SHP77 (cell line): Measurements from ENCODE around the gene ABLIM2.

Source experiments
- DNase-seq, 2 experiments: peaks; one replicate each; lab custom pipeline; 2025; lab: John Stamatoyannopoulos, UW

The ABLIM2 gene

DNA sequence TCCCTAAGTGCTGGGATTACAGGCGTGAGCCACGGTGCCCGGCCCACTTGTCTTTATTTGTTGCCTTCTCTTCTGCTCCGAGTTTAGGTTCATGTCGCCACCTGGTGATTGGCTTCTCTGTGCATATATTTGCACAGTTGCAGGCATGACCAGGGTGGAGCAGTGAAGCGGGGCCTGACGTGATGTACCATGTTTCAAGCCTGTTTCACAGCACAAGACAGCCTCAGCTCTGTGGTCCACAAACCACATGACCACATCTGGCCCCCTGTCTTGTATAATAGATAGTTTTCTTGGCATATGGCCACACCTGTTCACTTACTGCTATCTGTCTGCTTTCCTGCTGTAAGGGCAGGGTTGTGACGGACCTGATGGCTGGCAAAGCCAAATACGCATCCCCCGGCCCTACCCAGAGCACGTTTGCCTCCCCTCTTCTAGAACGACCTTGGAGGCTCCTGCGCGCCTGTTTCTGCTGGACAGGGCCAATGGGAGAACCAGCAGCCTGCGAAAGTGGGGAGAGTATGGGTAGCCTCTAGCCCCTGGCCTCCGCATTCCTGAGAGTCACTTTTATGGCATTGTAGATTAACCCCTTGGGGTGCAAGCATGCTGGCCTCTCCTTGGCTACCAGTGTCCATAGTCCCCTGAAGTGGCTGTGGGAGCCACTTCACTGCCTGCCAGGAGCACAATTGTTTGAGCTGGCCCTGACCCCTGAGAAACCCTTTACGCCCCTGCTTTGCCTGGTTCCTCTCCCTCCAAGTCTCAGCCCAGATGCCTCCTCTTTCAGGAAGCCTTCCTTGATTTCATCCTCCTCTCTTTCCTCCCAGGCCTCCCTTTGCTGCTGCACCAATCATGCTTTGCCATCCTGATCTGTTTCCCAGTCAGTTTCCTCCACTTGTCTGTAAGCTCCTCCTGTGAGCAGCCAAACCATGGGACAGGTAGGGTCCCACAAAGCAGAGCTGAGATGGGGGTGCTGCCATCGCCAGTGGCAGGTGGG, 34.4 kb upstream of the ABLIM2 start:
- peak; percentile 42 to 78 for DNase-seq

- DNase-seq, result no peak
Measured at GRCh38 chr4:8191136-8191747, 32.6 kb upstream of the ABLIM2 start.

DNA sequence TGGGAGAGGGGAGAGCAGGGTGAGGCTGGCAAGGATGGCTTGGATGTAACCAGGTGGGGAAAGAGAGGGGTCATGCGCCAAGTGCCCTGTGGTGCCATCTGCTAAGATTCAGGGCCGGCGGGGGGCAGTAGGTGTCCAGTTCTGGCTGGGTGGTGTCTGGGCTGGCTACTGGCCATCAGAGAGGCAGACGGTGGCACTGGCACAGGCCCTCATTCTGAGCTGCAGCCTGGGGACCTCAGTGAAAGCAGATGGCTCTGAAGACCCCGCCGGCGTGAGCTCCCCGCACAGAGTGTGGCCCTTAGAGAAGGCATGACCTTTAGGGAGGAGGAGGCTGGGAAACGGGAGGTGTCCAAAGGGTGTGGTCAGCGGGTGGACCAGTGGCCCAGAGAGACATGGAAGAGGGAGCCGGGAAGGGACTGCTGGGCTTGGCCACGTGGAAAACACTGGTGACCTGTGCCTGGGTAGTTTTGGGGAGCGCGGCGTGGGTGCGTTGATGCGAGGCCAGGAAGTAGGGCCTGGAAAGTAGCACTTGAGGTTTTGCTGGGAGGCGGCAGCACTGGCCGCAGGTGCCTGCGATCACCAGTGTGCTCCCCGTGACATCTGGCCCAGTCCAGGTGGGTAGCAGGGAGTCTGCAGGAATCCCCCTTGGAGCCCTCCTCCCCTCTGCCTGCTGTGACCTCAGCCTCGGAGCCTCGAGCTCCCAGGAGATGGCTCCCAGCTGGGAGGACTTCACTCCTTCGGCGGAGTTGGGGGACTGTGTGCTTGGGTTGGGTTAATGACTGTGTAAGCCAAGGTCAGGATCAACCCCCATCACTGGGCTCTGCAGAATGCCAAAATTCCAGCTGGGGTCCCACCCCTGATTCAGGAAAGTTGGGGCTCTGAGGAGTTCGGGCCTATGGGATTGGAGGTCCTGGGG, 31.2 kb upstream of the ABLIM2 start:
- no peak for DNase-seq

- peak; percentile 79 to 82 for DNase-seq
Measured at GRCh38 chr4:8188743-8189550, 30.3 kb upstream of the ABLIM2 start.

- no peak for DNase-seq
Measured at GRCh38 chr4:8188085-8188484, 29.5 kb upstream of the ABLIM2 start.

DNA sequence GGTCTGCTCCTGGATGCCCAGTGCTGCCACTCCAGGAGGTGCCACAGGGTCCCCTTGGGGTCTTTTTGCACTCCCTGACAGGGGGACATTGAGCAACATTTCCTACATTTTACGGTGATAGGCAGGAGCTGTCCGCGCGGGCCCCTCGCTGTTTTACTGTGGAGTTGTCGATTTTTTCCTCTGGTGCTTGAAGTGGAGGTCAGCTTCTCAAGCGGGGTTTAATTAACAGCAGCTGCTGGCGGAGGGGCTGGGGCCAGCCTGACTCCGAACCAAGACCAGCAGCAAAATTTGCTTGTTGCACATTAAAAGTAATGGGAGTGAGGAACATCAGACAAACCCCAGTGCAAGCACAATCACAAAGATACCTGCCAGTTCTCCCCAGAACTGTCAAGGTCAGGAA, 27.3 kb upstream of the ABLIM2 start:
- no peak for DNase-seq

DNA sequence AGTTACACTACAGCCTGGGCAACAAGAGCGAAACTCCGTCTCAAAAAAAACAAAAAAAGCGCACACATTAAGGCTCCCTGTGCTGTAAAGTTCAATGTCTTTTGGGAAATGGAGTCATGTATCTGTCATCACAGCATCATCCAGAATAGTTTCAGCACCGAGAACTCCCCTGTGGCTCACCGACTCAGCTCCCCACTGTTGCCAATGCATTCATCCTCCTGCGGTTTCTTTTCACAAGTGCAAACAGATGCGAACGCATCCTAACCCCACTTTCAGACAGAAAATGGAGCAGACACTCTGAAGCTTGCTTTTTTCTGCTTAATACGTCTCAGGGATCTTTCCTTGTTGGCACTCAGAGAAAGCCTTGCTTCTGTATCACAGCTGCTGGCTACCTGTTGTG, 26.7 kb upstream of the ABLIM2 start:
- no peak for DNase-seq

DNA sequence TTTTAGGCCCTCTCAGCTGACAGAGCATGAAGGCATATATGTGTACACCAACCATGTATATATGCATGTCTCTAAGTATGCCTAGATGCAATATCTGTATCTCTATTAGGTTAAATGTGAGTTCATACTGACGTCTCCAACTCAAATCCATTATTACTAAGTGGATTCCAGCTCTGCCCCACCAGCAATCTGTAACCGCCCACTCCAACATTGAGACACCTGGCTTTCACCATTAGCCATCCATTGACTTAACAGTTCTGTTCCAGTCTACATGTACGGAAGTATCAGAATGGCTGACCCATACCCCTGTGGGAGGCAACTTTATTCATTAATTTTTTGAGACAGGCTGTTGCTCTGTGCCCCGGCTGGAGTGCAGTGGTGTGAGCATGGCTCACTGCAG, 25.4 kb upstream of the ABLIM2 start:
- DNase-seq, result no peak

- no peak for DNase-seq
Measured at GRCh38 chr4:8182858-8183725, 24.5 kb upstream of the ABLIM2 start.

DNA sequence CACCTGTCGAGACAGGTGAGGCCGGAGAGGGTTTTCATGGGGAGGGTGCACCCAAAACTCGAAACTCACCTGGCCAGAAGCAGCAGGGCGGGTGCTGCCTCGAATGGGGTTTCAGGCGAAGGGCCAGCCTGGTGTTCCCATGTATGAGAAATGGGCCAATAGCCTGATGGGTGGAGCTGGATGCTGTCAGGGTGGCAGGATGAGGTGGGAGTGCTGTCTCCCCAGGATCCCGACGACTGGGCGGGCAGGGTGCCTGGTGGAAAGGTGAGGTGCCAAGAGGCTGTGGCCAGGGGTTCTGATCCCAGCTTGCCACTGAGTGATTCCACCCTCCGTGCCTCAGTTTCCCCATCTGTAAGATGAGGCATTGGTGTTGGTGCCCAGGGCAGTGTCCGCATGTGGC, 23.7 kb upstream of the ABLIM2 start:
- DNase-seq, result no peak

DNA sequence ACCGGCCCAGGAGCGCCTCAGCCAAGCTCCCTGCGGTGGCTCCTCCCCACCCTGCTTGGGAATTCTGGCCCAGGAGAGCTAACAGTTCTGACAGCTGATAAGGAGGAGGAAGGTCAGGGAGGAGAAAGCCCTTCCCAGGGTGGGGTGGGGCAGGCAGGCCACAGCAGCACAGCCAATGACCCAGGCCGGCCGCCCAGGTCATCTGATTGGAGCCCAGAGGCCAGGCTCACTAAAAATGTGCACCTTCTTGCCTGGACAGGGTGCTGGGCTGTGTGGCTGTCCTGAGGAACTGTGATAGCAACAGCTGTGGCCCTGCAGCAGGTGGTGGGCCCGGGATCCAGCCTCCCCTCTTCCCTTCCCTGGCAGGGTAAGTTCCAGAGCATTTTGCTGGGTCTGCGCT, 23.2 kb upstream of the ABLIM2 start:
- no peak for DNase-seq

DNA sequence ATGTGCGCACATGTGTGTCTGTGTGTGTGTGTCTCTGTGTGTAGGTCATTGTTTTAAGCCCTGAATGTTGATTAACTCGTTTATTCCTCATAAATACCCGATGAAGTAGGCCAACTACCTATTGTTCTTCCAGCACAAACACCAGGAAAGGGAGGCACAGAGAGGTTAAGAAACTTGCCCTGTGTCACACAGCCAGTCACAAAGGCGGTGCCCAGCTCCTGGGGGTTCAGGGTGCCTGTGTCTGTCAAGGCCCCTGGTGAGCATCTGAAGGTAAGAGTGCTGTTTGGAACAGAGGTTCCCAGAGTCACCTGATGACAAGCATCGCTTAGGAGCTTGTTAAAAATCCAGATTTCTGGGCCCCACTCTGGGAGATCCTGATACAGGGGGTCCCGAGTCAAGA, 22.5 kb upstream of the ABLIM2 start:
- DNase-seq, result no peak

- no peak for DNase-seq
Measured at GRCh38 chr4:8180310-8181093, 21.9 kb upstream of the ABLIM2 start.

DNA sequence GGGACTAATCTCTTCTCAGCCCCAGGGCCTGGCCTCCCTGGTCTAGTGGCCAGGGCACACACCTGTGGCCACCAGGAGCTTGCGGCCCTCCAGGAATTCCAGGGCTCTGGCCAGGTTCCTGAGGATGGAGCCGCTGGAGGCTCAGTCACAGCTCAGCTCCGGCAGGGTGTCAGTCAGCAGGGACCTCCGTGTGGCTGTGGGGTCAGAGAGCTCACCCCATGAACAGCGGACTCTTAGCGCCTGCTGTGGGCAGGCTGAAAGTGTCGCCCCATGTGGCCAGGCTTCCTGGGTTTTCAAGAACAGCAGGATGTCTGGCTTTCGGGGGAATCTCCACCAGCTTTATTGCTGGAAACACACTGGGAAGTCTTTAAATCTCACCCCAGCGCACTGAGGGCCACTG, 21.2 kb upstream of the ABLIM2 start:
- DNase-seq, result no peak

DNA sequence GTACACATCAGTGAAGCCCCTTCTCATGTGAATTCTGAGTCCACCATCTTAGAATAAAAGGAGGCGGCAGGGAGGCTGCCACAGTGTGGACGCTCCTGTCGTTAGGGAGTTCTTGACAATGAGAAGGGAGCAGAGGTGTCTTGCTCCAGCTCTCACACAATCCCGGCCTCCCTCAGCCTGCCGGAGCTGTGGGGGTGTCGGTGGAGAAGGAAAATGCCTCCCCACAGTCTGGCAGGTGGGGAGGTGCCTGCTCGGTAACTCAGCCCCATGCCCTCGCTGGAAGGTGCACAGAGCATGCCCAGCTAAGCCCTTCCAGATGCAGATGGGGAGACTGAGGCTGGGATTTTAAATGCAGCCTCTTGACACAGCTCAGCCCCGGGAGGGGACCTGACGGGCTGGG, 20.5 kb upstream of the ABLIM2 start:
- DNase-seq, result no peak

- DNase-seq, result no peak
Measured at GRCh38 chr4:8177956-8178355, 19.3 kb upstream of the ABLIM2 start.

DNA sequence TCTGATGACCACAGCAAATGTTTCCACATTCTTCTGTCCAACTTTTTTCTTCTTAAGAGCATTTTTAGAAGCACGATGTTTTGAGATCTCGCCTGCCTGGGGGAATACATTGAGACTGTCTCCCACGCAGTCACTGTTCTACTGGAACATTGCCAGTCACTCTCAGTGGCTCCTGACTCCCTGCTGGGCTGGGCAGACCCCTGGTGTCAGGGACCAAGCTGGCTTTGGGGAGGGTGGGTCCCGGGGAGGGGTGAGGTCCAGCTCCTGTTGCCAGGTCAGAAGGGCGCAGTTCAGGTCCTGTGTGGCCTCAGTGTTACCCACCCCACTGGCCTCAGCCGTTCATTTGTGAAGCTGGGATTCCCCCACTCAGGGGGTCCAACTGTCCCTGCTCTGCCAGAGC, 18.9 kb upstream of the ABLIM2 start:
- no peak for DNase-seq

GRCh38 chr4:8176547-8177399, 18.2 kb upstream of the ABLIM2 start:
- peak in 1 of 2 experiments; percentile 38 for DNase-seq

GRCh38 chr4:8175686-8176085, 17.1 kb upstream of the ABLIM2 start:
- no peak for DNase-seq
